Mammary epithelial cell (primary cell): ENCODE data around the gene KLHDC8A.

Experiments
- EZH2 ChIP-seq: IDR thresholded peaks from 2 replicates; pipeline ENCODE4 v1.6.1; 2012; ENCODE audit warnings: low read length, inconsistent platforms, borderline replicate concordance
- TF ChIP-seq, protein P1 (sequence below), 2 donors: IDR thresholded peaks in 1 of 2; conservative IDR thresholded peaks in 1 of 2; 2 replicates each; pipeline ENCODE4 v1.5.1; 2011 to 2012; ENCODE audit warnings: inconsistent platforms in 2 of 2, low read length in 2 of 2, mild to moderate bottlenecking in 2 of 2, control low read depth in 1 of 2, low read depth in 1 of 2; ENCODE audit not compliant: insufficient read depth in 1 of 2; ENCODE audit errors: extremely low read depth in 1 of 2

DNA sequence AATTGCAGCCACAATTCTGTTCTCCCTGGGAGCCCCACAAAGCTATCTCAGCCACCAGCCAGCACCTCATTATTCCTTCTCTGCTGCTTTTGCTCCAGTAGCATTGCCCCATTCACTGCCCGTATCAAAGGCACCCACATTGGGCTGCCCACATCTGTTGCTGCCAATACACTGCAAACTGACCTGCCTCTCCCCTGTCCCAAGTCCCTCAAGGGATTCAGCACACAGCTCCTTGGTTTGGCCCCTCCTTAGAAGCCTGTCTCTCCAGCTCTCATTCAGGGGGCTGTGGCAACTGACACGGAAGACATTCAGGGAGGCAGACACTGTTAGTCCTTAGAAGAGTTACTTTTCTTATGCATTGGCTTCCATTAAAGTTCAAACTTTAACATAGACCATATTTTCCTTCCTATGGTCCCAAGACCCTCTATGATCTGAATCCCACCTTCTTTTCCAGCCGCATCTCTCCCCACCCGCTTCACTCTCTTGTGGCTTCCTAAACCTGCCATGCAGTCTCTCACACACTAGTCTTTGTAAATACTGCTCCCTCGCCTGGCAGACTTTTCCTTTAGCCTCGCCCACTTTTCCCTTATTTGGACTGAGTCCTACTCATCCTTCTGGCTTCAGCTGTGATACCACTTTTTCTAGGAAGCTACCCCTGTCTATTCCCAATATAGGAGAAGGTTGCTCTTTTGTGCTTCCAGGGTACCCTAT lies 19.3 kb upstream of the KLHDC8A start:
- TF ChIP-seq, protein P1, sequence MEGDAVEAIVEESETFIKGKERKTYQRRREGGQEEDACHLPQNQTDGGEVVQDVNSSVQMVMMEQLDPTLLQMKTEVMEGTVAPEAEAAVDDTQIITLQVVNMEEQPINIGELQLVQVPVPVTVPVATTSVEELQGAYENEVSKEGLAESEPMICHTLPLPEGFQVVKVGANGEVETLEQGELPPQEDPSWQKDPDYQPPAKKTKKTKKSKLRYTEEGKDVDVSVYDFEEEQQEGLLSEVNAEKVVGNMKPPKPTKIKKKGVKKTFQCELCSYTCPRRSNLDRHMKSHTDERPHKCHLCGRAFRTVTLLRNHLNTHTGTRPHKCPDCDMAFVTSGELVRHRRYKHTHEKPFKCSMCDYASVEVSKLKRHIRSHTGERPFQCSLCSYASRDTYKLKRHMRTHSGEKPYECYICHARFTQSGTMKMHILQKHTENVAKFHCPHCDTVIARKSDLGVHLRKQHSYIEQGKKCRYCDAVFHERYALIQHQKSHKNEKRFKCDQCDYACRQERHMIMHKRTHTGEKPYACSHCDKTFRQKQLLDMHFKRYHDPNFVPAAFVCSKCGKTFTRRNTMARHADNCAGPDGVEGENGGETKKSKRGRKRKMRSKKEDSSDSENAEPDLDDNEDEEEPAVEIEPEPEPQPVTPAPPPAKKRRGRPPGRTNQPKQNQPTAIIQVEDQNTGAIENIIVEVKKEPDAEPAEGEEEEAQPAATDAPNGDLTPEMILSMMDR (conservative IDR thresholded peaks at IDR 0.05 in 1 of 2, IDR thresholded peaks at IDR 0.05 in 1 of 2; ENCODE audit: extremely low read depth in 1 of 2, insufficient read depth in 1 of 2, low read depth in 1 of 2, low read length in 2 of 2) = peak in 1 of 2 donors; percentile 5
- TF ChIP-seq EZH2 = no peak
